Neural cell (in vitro differentiated cells): ENCODE measurements around the gene UQCRC1. TPM values are rescaled to one million over a fixed set of nuclear protein-coding genes. Genes with fewer than 3 reads are reported as not detected.

Experiments
- H2AFZ ChIP-seq: fragments of 200-600, 300-800 bp; sonication (generic), shearing (Covaris generic); 2 replicates; pipeline ENCODE4 v1.6.0; 2014; ENCODE audit warnings: low read depth, mild to moderate bottlenecking, antibody characterized with exemption, low read length, moderate library complexity
- H3F3A ChIP-seq: fragments of 200-600 bp; shearing (Covaris generic); 2 replicates; pipeline ENCODE4 v1.6.1; 2016; ENCODE audit warnings: mild to moderate bottlenecking, moderate library complexity, mixed read lengths, antibody characterized with exemption, low read length; ENCODE audit not compliant: insufficient read depth, poor library complexity, severe bottlenecking
- H3K27ac ChIP-seq: fragments of 200-600, 300-800 bp; sonication (generic), shearing (Covaris generic); 2 replicates; pipeline ENCODE4 v1.5.1; 2014; ENCODE audit warnings: mild to moderate bottlenecking, low read length, moderate library complexity
- H3K27me3 ChIP-seq: fragments of 300-800, 200-600 bp; sonication (generic), shearing (Covaris generic); 2 replicates; pipeline ENCODE4 v1.6.0; 2014; ENCODE audit warnings: mild to moderate bottlenecking, low read depth, low read length, moderate library complexity; ENCODE audit not compliant: insufficient read depth
- H3K36me3 ChIP-seq: fragments of 300-800, 200-600 bp; sonication (generic), shearing (Covaris generic); 2 replicates; pipeline ENCODE4 v1.5.1; 2014; ENCODE audit warnings: mild to moderate bottlenecking, antibody characterized with exemption, low read length, moderate library complexity; ENCODE audit not compliant: insufficient read depth
- H3K4me2 ChIP-seq: fragments of 300-800, 200-600 bp; sonication (generic), shearing (Covaris generic); 2 replicates; pipeline ENCODE4 v1.6.0; 2014; ENCODE audit warnings: mild to moderate bottlenecking, low read length
- H3K4me3 ChIP-seq: fragments of 300-800, 200-600 bp; sonication (generic), shearing (Covaris generic); 2 replicates; pipeline ENCODE4 v1.5.1; 2014; ENCODE audit warnings: mild to moderate bottlenecking, low read length, moderate library complexity
- H3K79me2 ChIP-seq: fragments of 200-600 bp; shearing (Covaris generic); replicated peaks from 2 replicates; pipeline ENCODE4 v1.6.0; 2014; ENCODE audit warnings: mild to moderate bottlenecking, low read length, moderate library complexity; ENCODE audit not compliant: insufficient read depth
- H3K9ac ChIP-seq: fragments of 300-800, 200-600 bp; sonication (generic), shearing (Covaris generic); 2 replicates; pipeline ENCODE4 v1.6.1; 2016; ENCODE audit warnings: mild to moderate bottlenecking, low read length, mixed read lengths
- H3K9me2 ChIP-seq: fragments of 200-600 bp; shearing (Covaris generic); 2 replicates; pipeline ENCODE4 v1.6.1; 2016; ENCODE audit warnings: mild to moderate bottlenecking, low read length, mixed read lengths; ENCODE audit not compliant: insufficient read depth
- H3K9me3 ChIP-seq: fragments of 200-600, 300-800 bp; sonication (generic), shearing (Covaris generic); 2 replicates; pipeline ENCODE4 v1.6.1; 2016; ENCODE audit warnings: mild to moderate bottlenecking, mixed run types, low read length, moderate library complexity, mixed read lengths
- H4K20me1 ChIP-seq: fragments of 200-600 bp; shearing (Covaris generic); 2 replicates; pipeline ENCODE4 v1.6.1; 2016; ENCODE audit warnings: mild to moderate bottlenecking, mixed run types; ENCODE audit not compliant: insufficient read depth
- EP300 ChIP-seq: fragments of 450-650 bp; conservative IDR thresholded peaks from 2 replicates; pipeline ENCODE4 v1.6.1; 2014; ENCODE audit warnings: antibody characterized with exemption, mild to moderate bottlenecking, moderate library complexity; ENCODE audit not compliant: poor library complexity, severe bottlenecking
- EZH2 ChIP-seq: fragments of 200-600, 300-800 bp; shearing (Covaris generic), sonication (generic); IDR thresholded peaks from 2 replicates; pipeline ENCODE4 v1.6.1; 2014; ENCODE audit warnings: antibody characterized with exemption, low read length, borderline replicate concordance, mild to moderate bottlenecking; ENCODE audit not compliant: insufficient read depth, poor library complexity, severe bottlenecking
- MXI1 ChIP-seq: fragments of 450-650 bp; conservative IDR thresholded peaks from 2 replicates; pipeline ENCODE4 v1.6.1; 2014; ENCODE audit warnings: antibody characterized with exemption, mild to moderate bottlenecking; ENCODE audit not compliant: poor library complexity, severe bottlenecking
- POLR2AphosphoS5 ChIP-seq: IDR thresholded peaks from 2 replicates; pipeline ENCODE4 v1.6.1; 2012
- RAD21 ChIP-seq: fragments of 450-650 bp; conservative IDR thresholded peaks from 2 replicates; pipeline ENCODE4 v1.6.1; 2014; ENCODE audit warnings: antibody characterized with exemption, mild to moderate bottlenecking, moderate library complexity
- SMC3 ChIP-seq: fragments of 450-650 bp; conservative IDR thresholded peaks from 2 replicates; pipeline ENCODE4 v1.6.1; 2014; ENCODE audit warnings: antibody characterized with exemption, mild to moderate bottlenecking, moderate library complexity; ENCODE audit not compliant: poor library complexity
- TAF1 ChIP-seq: IDR thresholded peaks from 2 replicates; pipeline ENCODE4 v1.6.1; 2012; ENCODE audit warnings: low read depth
- polyA plus RNA-seq: library from polyadenylated mRNA; depleted of rRNA; stranded (reverse); fragments of >200 nt; gene quantifications from 2 replicates; pipeline ENCODE4 v1.2.3, GENCODE V29; 2014
- TF ChIP-seq, protein P1 (sequence below): fragments of 450-650 bp; IDR thresholded peaks from 2 replicates; pipeline ENCODE4 v1.5.1; 2014; ENCODE audit warnings: antibody characterized with exemption, mild to moderate bottlenecking, moderate library complexity; ENCODE audit not compliant: poor library complexity, severe bottlenecking
- TF ChIP-seq, protein P2 (sequence below): IDR thresholded peaks from 2 replicates; pipeline ENCODE4 v1.6.1; 2012; ENCODE audit warnings: borderline replicate concordance

Gene UQCRC1
- polyA plus RNA-seq, 1 donor from 2014 or later: 333 TPM

DNA sequence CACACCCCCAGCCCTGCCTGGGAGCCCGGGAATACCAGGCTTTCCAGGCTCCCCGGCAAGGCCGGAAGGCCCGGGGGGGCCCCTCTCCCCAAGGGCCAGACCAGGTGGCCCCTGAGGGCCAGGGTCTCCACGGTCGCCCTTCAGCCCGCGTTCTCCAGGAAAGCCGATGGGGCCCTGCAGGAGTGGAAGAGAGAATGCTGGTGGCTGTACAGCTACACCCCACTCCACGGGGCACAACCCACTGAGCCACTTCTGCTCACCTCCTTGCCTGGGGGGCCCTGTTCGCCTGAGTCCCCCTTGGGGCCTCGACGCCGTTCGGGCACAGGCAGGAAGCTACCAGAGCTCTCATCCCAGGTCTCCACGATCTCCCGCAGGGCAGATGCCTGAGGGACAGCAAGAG lies 34.1 kb downstream of the UQCRC1 start:
- H3K4me3 ChIP-seq: no peak overlapping the region
- TF ChIP-seq EP300 (no peak), MXI1 (no peak), SMC3 (no peak), POLR2AphosphoS5 (no peak), EZH2 (no peak)
- H3K9ac ChIP-seq: no peak overlapping the region
- H4K20me1 ChIP-seq: no peaks in the 10 kb centered on the region
- H3F3A ChIP-seq: no peaks in the 10 kb centered on the region
- H3K9me2 ChIP-seq: no peaks in the 10 kb centered on the region
- H3K4me2 ChIP-seq: no peak overlapping the region
- H3K27ac ChIP-seq: no peak overlapping the region
- H3K79me2 ChIP-seq: no peaks in the 10 kb centered on the region
- no peaks in the 10 kb centered on the region for H3K27me3 ChIP-seq
- no peaks in the 10 kb centered on the region for H3K36me3 ChIP-seq
- H3K9me3 ChIP-seq: no peaks in the 10 kb centered on the region
- H2AFZ ChIP-seq: no peak overlapping the region

DNA sequence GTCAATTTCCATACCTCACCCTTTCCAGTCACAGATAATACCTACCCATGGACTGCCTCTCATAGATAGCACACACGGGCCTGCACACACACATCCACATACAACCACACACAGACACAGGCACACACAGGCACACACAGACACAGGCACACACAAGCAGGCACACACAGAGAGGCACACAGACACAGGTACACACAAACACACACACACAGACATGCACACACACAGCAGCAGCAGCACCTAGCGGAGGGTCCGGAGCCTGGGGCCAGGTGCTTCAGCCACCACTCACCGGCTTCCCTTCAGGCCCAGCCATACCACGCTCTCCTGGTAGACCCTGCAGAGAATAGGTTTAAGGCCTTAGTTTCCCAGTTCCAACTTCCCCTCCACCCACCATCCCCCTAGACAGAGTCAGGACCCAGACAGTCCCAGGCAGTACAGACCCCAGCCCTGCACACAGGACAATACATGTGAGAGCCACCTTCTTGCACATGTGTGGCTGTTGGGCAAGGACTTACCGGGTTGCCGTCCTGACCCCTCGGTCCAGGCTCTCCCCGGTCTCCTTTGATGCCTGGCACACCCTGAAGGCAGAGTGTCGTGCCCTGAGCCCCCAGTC lies 35.4 kb downstream of the UQCRC1 start:
- no peaks in the 10 kb centered on the region for H3K9me2 ChIP-seq
- H3F3A ChIP-seq: no peaks in the 10 kb centered on the region
- H3K36me3 ChIP-seq: no peaks in the 10 kb centered on the region
- no peaks in the 10 kb centered on the region for H3K79me2 ChIP-seq
- no peak overlapping the region for H3K4me3 ChIP-seq
- no peaks in the 10 kb centered on the region for H3K27me3 ChIP-seq
- no peaks in the 10 kb centered on the region for H3K9me3 ChIP-seq
- no peak overlapping the region for H3K27ac ChIP-seq
- no peaks in the 10 kb centered on the region for H4K20me1 ChIP-seq
- no peak for TF ChIP-seq POLR2AphosphoS5
- TF ChIP-seq, protein P1, sequence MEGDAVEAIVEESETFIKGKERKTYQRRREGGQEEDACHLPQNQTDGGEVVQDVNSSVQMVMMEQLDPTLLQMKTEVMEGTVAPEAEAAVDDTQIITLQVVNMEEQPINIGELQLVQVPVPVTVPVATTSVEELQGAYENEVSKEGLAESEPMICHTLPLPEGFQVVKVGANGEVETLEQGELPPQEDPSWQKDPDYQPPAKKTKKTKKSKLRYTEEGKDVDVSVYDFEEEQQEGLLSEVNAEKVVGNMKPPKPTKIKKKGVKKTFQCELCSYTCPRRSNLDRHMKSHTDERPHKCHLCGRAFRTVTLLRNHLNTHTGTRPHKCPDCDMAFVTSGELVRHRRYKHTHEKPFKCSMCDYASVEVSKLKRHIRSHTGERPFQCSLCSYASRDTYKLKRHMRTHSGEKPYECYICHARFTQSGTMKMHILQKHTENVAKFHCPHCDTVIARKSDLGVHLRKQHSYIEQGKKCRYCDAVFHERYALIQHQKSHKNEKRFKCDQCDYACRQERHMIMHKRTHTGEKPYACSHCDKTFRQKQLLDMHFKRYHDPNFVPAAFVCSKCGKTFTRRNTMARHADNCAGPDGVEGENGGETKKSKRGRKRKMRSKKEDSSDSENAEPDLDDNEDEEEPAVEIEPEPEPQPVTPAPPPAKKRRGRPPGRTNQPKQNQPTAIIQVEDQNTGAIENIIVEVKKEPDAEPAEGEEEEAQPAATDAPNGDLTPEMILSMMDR: no peak
- TF ChIP-seq EP300: no peak
- no peak for TF ChIP-seq TAF1
- no peak for TF ChIP-seq MXI1
- TF ChIP-seq RAD21: no peak
- TF ChIP-seq SMC3: no peak
- TF ChIP-seq, protein P2, sequence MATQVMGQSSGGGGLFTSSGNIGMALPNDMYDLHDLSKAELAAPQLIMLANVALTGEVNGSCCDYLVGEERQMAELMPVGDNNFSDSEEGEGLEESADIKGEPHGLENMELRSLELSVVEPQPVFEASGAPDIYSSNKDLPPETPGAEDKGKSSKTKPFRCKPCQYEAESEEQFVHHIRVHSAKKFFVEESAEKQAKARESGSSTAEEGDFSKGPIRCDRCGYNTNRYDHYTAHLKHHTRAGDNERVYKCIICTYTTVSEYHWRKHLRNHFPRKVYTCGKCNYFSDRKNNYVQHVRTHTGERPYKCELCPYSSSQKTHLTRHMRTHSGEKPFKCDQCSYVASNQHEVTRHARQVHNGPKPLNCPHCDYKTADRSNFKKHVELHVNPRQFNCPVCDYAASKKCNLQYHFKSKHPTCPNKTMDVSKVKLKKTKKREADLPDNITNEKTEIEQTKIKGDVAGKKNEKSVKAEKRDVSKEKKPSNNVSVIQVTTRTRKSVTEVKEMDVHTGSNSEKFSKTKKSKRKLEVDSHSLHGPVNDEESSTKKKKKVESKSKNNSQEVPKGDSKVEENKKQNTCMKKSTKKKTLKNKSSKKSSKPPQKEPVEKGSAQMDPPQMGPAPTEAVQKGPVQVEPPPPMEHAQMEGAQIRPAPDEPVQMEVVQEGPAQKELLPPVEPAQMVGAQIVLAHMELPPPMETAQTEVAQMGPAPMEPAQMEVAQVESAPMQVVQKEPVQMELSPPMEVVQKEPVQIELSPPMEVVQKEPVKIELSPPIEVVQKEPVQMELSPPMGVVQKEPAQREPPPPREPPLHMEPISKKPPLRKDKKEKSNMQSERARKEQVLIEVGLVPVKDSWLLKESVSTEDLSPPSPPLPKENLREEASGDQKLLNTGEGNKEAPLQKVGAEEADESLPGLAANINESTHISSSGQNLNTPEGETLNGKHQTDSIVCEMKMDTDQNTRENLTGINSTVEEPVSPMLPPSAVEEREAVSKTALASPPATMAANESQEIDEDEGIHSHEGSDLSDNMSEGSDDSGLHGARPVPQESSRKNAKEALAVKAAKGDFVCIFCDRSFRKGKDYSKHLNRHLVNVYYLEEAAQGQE: no peak
- no peak for TF ChIP-seq EZH2
- H2AFZ ChIP-seq: no peak overlapping the region
- no peak overlapping the region for H3K4me2 ChIP-seq
- H3K9ac ChIP-seq: no peak overlapping the region
